HG03521 (cell line): ENCODE results near the gene TAS2R8.
"Not testable (repeated sequence)": the region's sequence is repeated elsewhere in the genome, so short reads cannot be mapped to it uniquely, and the experiment has no call there.

ENCODE experiments used
- ATAC-seq: cut with Tn5 transposase; IDR thresholded peaks from one replicate; pipeline ENCODE4 v1.9.1; 2021; ENCODE audit warnings: mild to moderate bottlenecking, moderate library complexity; ENCODE audit not compliant: unreplicated experiment

TAS2R8 gene, protein sequence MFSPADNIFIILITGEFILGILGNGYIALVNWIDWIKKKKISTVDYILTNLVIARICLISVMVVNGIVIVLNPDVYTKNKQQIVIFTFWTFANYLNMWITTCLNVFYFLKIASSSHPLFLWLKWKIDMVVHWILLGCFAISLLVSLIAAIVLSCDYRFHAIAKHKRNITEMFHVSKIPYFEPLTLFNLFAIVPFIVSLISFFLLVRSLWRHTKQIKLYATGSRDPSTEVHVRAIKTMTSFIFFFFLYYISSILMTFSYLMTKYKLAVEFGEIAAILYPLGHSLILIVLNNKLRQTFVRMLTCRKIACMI

GRCh38 chr12:10807186-10807585 lies at the start of gene TAS2R8:
Gene TAS2R8 (minus strand): TSS chr12:10807286. CDS start chr12:10806980, 306 bp downstream.
- no peak for ATAC-seq

DNA sequence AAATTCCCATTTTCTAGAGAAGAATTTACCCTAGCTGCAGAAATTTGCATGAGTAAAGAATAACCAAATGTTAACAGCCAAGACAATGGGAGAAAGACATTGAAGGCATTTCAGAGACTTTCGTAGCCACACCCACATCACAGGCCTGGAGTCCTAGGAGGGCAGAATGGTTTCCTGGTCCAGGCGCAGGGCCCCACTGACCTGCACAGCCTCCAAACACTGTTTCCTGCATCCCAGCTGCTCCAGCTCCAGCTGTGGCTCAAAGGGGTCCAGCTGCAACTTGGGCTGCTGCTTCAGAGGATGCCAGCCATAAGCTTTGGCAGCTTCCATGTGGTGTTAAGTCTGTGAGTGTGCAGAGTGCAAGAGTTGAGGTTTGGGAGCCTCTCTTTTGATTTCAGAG lies 48.7 kb upstream of the TAS2R8 start:
- no peak for ATAC-seq

- ATAC-seq: no peak
Measured at GRCh38 chr12:10853776-10854175, 46.7 kb upstream of the TAS2R8 start.

DNA sequence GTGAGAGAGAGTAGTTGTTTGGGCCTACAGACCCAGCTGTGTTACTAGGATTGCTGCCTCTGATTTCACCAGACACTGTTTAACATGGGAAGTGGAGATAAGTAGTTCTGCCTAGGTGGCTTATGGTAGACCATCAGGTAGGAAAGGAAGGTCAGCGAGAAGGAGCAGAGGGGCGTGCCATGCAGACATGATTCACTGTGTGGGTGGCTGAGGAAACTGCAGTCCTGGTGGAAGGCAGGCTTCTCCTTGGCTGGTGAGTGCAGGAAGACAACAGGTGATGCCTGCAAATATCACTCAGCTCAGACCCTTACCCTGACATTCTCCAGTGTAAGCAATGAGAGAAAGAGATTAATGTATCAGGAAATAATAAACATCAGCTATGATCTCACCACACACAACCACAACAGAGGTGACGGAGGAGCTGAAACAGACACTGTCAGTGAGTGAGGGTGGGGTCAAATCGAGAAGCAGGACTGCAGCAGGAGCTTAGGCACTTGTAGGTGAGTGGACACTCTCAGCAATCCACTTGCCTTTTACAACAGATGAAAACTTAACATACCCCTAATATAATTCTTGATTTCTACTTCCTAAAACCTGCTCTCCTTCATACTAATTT lies 44.3 kb upstream of the TAS2R8 start:
- no peak for ATAC-seq

- no peak for ATAC-seq
Measured at GRCh38 chr12:10849425-10849878, 42.4 kb upstream of the TAS2R8 start, which contains the start of gene PRR4. Gene PRR4 (minus strand): TSS chr12:10849475. CDS start chr12:10849437, 38 bp downstream.

DNA sequence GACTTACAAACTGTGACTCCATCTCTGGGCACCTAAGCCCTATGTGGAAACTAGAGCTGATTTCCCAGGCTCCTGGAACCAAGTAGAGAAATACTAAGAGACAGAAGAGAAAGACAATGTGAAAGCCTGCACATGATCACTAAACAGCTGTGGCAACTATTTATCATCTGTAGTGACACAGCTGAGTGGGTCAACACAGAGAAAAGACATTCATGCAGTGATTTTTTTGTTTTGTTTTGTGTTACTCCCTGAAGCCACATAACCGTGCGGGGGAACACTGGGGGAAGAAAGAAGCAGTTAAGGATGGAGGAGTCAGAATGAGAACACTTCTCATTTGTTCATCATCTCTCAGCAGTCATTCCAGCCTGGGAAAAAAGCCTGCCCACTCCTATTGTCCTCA lies 40.7 kb upstream of the TAS2R8 start:
- no peak for ATAC-seq

- ATAC-seq: no peak
Measured at GRCh38 chr12:10842862-10843261, 35.8 kb upstream of the TAS2R8 start.

DNA sequence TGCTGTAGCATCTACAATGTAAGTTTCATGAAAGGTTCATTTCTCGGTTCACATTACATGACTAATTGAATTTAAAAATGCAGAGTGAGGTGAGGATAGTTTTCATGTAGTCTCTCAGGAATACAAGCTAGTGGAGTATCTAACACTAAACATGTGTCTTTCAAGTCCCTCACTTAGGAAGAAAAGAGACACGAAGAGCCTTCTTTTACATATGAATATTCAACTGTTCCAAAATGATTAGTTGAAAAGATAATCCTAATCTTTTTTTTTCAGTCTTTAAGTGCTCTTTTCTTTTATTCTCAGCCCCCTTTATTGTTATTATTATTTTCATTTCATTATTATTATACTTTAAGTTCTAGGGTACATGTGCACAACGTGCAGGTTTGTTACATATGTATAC lies 31.4 kb upstream of the TAS2R8 start:
- no peak for ATAC-seq

DNA sequence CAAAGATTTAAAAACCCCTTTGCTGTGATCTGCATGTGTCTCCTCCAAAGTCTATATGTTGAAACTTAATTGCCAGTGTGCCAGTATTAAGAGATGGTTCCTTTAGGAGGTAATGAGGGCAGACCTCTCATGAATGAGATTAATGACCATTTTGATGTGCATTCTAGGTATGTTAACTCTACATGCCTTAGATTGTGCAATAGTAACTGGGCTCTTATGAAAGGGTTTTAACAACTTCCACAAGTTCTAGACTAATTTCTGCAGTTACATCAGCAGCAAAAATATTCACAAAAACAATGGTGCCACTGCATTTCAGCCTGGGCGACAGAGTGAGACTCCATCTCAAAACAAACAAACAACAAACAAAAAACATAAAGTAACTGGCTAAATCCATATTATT lies 22.9 kb upstream of the TAS2R8 start:
- ATAC-seq: no peak

DNA sequence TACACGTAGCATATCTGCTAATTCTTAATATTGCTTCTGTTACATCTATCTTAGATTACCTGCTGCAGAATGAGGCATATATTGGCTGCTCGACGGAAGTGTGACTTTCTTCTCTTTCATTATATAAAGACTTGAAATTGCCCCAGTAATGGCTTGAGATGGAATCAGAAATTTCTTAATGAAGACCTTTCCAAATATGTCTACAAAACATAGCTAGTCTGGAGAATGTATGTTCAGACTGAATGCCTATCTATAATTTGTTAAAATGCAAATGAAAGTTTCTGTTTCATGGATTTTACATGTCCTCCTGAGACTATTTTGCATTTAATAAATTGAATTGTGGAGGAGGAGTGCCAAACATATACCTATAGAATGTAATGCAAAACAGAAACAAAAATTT lies 19.2 kb upstream of the TAS2R8 start, which contains the start of gene TAS2R10:
TSS of gene TAS2R10 (minus strand) at position 101 of the 400 bp plus-strand sequence. CDS start at position 12, 89 bp downstream.
- ATAC-seq: no peak

DNA sequence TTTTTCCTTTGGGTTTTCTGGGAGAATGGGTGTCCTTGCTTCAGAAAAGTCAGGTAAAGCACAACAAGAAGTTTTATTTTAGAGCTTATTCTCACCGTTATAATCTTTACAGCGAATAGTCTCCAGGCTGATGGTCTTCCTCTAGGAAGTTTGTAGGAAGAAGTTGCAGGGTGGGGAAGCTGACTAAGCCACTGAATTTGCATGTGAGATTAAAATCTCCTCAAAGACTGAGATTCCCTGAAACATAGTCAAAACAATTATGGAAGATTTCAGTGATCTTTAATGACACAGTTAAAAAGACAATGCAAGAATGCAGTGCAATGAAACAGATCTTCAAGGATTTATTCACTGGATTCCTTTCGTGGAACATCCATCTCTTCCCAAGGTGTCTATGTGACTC lies 17.9 kb upstream of the TAS2R8 start:
- no peak for ATAC-seq

- ATAC-seq: no peak
Measured at GRCh38 chr12:10811883-10812536, 4.9 kb upstream of the TAS2R8 start.

DNA sequence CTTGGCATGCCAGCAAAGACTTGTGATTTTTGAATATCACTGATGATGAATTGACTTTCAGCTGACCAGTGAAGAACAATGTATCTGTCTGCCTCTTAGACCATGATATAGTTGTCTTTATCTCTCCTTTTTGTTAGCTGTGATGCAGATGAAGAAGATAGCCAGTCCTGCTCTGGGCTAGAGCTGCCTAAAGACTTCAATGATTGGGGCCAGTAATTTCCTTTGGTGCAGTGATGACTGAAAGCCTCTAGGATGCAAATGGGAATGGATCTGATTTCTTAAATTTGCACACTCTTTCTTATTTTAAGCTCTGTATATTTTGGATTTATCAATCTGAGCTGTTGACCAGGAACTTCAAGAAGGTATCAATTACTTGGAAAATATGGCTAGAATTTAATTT lies 3.0 kb upstream of the TAS2R8 start, which contains the start of gene TAS2R9:
TSS of gene TAS2R9 (minus strand) at position 101 of the 400 bp plus-strand sequence. CDS start at position 8, 93 bp downstream.
- ATAC-seq: no peak

GRCh38 chr12:10802587-10802986 lies 4.5 kb downstream of the TAS2R8 start, which contains the start of gene TAS2R7:
Gene TAS2R7 (minus strand): TSS chr12:10802627. CDS start chr12:10802570, 57 bp downstream.
- ATAC-seq: no peak

GRCh38 chr12:10801741-10802140 lies 5.3 kb downstream of the TAS2R8 start:
- ATAC-seq: no peak

- ATAC-seq: no peak
Measured at GRCh38 chr12:10794222-10794621, 12.9 kb downstream of the TAS2R8 start.

DNA sequence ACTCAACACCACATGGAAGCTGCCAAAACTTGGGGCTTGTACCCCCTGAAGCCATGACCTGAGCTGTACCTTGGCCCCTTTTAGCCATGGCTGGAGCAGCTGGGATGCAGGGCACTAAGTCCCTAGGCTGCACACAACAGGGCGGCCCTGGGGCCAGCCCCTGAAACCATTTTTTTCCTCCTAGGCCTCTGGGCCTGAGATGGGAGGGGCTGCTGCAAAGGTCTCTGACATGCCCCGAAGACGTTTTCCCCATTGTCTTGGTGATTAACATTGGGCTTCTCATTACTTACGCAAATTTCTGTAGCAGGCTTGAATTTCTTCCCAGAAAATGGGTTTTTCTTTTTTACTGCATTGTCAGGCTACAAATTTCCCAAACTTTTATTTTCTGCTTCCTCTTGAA lies 15.3 kb downstream of the TAS2R8 start:
- not testable (repeated sequence) for ATAC-seq

DNA sequence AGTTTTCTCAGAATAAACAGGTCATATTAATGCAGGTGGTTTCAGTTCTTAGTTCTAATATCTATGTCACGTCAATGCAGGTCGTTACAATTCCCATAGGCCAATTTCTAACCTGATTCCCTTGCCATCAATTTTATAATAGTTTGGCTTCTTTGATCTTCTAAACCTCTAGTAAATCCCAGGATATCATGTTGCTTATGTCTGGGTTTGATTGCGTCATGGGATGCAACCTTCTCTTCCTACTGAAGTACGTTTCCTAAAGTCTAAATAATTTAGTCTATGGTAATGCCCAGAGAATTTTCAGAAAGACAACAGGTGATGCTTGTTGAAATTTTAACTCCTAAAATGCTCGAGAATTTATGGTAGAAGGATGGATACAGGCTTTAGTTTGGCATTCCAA lies 23.8 kb downstream of the TAS2R8 start:
- ATAC-seq: no peak

DNA sequence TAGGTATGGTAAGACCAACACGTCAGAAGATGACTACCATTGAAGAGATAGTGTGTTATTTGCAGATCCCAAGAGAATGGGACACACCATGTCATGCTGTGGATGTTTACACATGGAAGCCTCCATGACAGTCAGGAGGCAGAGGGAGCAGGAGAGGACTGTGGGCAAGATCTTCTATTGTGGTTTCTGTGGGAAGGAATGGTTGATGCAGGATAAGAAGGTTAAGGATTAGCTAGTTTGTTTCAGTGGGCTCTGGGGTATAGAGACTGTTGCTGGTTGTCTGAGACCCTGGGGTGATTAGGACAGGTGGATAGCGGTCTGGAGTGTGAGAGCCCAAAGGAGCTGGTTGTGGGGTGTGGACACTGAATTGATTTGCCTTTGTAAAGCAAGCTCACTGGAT lies 28.0 kb downstream of the TAS2R8 start:
- ATAC-seq: no peak

GRCh38 chr12:10771132-10771733 lies 35.9 kb downstream of the TAS2R8 start:
- no peak for ATAC-seq

- no peak for ATAC-seq
Measured at GRCh38 chr12:10759657-10760056, 47.4 kb downstream of the TAS2R8 start.
